ENCODE data around the gene GRHPR. TPM values are rescaled to one million over a fixed set of nuclear protein-coding genes. Genes with fewer than 3 reads are reported as not detected.

GRHPR gene
- total RNA-seq, 4 donors from 2014 or later: 79.5 to 157 (median 126) TPM

DNA sequence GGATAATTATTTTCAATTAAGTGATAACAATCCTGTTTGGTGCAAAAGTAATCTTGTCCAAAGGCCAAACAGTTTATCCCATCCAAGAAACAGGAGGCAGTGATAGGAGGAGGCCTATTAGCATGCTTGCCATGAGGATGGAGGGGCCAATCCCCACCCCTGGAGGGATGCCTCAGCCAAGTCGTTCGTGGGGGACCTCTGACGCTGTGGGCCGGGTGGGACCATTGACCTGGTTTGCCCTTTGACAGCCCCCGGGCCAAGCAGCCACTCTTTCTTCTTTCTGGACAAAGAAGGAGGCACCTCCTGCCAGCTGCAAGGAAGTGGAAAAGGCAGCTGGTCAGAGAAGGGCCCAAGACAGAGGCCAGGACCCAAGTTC is 39.5 kb upstream of the GRHPR start:
- TF ChIP-seq, protein P1, sequence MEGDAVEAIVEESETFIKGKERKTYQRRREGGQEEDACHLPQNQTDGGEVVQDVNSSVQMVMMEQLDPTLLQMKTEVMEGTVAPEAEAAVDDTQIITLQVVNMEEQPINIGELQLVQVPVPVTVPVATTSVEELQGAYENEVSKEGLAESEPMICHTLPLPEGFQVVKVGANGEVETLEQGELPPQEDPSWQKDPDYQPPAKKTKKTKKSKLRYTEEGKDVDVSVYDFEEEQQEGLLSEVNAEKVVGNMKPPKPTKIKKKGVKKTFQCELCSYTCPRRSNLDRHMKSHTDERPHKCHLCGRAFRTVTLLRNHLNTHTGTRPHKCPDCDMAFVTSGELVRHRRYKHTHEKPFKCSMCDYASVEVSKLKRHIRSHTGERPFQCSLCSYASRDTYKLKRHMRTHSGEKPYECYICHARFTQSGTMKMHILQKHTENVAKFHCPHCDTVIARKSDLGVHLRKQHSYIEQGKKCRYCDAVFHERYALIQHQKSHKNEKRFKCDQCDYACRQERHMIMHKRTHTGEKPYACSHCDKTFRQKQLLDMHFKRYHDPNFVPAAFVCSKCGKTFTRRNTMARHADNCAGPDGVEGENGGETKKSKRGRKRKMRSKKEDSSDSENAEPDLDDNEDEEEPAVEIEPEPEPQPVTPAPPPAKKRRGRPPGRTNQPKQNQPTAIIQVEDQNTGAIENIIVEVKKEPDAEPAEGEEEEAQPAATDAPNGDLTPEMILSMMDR (IDR thresholded peaks at IDR 0.05): no peak
- no peak for TF ChIP-seq POLR2A (IDR thresholded peaks at IDR 0.05)

DNA sequence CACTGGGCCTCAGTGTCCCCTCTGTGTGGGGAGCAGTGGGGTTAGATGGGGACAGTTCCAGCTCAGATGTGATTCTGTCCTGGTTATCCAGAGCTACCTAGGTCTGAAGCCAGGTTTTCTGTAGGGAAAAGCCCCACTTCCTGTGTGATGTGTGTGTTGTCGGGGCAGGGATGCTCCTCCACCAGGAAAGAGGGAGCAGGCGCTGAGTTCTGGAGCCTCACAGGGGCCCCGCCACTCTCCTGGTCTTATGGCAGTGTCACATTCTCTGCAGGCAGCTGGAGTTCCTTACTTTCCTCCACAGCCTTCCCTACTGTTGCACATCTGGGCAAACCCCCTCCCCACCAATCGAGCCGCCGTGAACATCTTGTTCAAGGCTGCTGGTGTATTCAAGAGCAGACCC is 39.1 kb upstream of the GRHPR start:
- no peaks in the 10 kb centered on the region for H3K9me3 ChIP-seq
- H3K4me3 ChIP-seq (replicated peaks in 1 of 3): no peak overlapping the region
- H3K36me3 ChIP-seq: no peaks in the 10 kb centered on the region
- intact Hi-C loops (cut with DNase I): loop anchor here (10.0 kb wide), 1 partner anchor 509 kb away; no protein-coding TSS in a partner anchor
- no peaks in the 10 kb centered on the region for H3K27me3 ChIP-seq
- TF ChIP-seq POLR2A (IDR thresholded peaks at IDR 0.05): no peak
- TF ChIP-seq, protein P1 (IDR thresholded peaks at IDR 0.05): no peak
- DNase-seq: no peak
- 84 to 91% methylated on average over 6 of the region's 6 CpGs for WGBS, 2 donors
- no peak overlapping the region for H3K27ac ChIP-seq
- no peaks in the 10 kb centered on the region for H3K4me1 ChIP-seq

More for the DNA sequence above, 39.5 kb upstream of the GRHPR start:
- H3K27ac ChIP-seq: no peak overlapping the region
- intact Hi-C loops (cut with DNase I): loop anchor here (10.0 kb wide), 1 partner anchor 508 kb away; no protein-coding TSS in a partner anchor
- no peaks in the 10 kb centered on the region for H3K27me3 ChIP-seq
- no peak overlapping the region for H3K4me3 ChIP-seq (replicated peaks in 1 of 3)
- H3K4me1 ChIP-seq: no peaks in the 10 kb centered on the region
- no peaks in the 10 kb centered on the region for H3K9me3 ChIP-seq
- WGBS, 2 donors: 66 to 75% methylated on average over 5 of the region's 5 CpGs
- H3K36me3 ChIP-seq: no peaks in the 10 kb centered on the region
- DNase-seq: no peak

DNA sequence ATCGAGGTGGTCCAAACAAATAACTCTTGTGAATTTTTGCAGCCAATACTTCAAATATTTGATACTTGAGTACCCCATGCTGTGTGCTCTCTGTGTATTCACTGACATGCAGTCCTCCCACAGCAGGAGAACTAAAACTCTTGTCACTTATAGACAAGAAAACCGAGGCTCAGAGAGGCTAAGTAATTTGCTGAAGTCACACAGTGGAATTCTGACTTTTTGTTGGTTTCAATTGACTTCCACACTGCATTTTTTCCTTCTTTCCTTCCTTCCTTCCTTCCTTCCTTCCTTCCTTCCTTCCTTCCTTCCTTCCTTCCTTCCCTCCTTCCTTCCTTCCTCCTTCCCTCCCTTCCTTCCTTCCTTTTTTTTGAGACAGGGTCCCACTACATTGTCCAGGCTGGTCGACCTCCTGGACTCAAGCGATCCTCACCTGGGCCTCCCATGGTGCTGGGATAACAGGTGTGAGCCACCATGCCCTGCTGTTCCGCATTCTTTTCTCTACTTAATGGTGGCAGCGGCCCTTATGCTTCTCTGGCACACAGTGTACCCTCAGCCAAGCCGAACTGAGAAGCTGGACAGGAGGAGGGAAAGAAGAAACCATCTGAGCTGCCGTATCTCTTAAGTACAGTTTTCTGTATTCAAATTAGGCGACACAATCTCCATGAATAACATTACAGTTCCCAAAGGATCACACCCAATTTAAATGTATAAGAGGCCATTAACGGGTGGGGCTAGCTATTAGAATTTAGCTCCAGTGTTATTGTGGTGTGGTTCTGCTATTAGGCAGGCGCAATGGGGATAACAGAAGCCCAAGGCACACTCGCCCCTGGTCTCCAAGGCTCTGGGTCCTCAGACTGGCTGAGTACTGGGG is 38.4 kb upstream of the GRHPR start:
- TF ChIP-seq, protein P1 (IDR thresholded peaks at IDR 0.05): no peak
- no peak for TF ChIP-seq POLR2A (IDR thresholded peaks at IDR 0.05)
- no peaks in the 10 kb centered on the region for H3K27me3 ChIP-seq
- no peaks in the 10 kb centered on the region for H3K36me3 ChIP-seq
- H3K4me1 ChIP-seq: no peaks in the 10 kb centered on the region
- no peak overlapping the region for H3K4me3 ChIP-seq (replicated peaks in 1 of 3)
- H3K9me3 ChIP-seq: no peaks in the 10 kb centered on the region
- intact Hi-C loops (cut with DNase I): loop anchor here (10.0 kb wide), 1 partner anchor 509 kb away; no protein-coding TSS in a partner anchor
- WGBS, 2 donors: 87 to 88% methylated on average over 12 of the region's 12 CpGs
- H3K27ac ChIP-seq: no peak overlapping the region
- no peak for DNase-seq

DNA sequence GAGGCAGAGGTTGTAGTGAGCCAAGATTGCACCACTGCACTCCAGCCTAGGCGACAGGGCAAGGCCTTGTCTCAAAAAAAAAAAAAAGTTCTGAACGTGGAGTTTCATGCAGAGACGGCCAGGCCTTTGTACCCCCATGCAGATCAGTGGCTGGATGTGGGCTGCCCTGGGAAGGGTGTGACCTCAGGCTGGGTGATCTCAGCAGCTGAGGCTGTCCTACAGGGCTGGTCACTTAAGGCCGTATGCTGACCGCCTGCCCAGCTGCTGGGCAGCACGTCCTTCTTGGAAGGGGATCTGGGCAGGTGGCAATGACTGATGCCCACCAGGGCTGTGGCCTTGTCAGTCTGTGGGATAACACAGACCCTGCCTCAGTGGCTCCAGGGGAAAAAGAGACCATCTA is 37.2 kb upstream of the GRHPR start:
- no peaks in the 10 kb centered on the region for H3K9me3 ChIP-seq
- 94 to 96% methylated on average over 4 to 6 of the region's 6 CpGs for WGBS, 2 donors

More for the DNA sequence above, 37.2 kb upstream of the GRHPR start:
- no peak for TF ChIP-seq POLR2A (IDR thresholded peaks at IDR 0.05)
- TF ChIP-seq, protein P1 (IDR thresholded peaks at IDR 0.05): no peak
- H3K4me1 ChIP-seq: no peaks in the 10 kb centered on the region
- H3K4me3 ChIP-seq (replicated peaks in 1 of 3): no peak overlapping the region
- no peak overlapping the region for H3K27ac ChIP-seq
- DNase-seq: no peak
- H3K27me3 ChIP-seq: no peaks in the 10 kb centered on the region
- intact Hi-C loops (cut with DNase I): loop anchor here (10.0 kb wide), 1 partner anchor 510 kb away; no protein-coding TSS in a partner anchor
- H3K36me3 ChIP-seq: no peaks in the 10 kb centered on the region
